Adrenal gland (tissue), 12 donors: ENCODE measurements around the gene CD160. TPM values are rescaled to one million over a fixed set of nuclear protein-coding genes. Genes with fewer than 3 reads are reported as not detected.
"Not testable (repeated sequence)": the region's sequence is repeated elsewhere in the genome, so short reads cannot be mapped to it uniquely, and the experiment has no call there.

Source experiments
- DNase-seq, 7 donors: peaks; one replicate each; pipeline ENCODE4 v3.0.0-alpha.2; 2019 to 2020
- H3K27ac ChIP-seq, 5 donors: fragments of 200-600 bp; sonication (generic) in 4 of 5; 1 replicate in 3 of 5; 2 replicates in 2 of 5; pipeline versions ENCODE4 v1.5.1 to v1.8.0; 2016 to 2020; ENCODE audit warnings: mild to moderate bottlenecking in 1 of 5
- H3K27me3 ChIP-seq: fragments of 200-600 bp; 2 replicates; pipeline ENCODE4 v1.8.0; 2021
- H3K36me3 ChIP-seq, 2 donors: fragments of 200-600 bp; replicated peaks in 1 of 2; 1 replicate in 1 of 2; 2 replicates in 1 of 2; pipeline versions ENCODE4 v1.5.1 to v1.8.0; 2018 to 2022
- H3K4me1 ChIP-seq, 2 donors: fragments of 200-600 bp; replicated peaks in 1 of 2; 1 replicate in 1 of 2; 2 replicates in 1 of 2; pipeline versions ENCODE4 v1.5.1 to v1.8.0; 2018 to 2021
- H3K4me3 ChIP-seq, 4 donors: fragments of 200-600 bp; sonication (generic) in 3 of 4; one replicate each; pipeline ENCODE4 v1.5.1; 2016 to 2018
- H3K9me3 ChIP-seq, 3 donors: fragments of 200-600 bp; sonication (generic) in 1 of 3; replicated peaks in 1 of 3; 1 replicate in 2 of 3; 2 replicates in 1 of 3; pipeline versions ENCODE4 v1.5.1 to v1.8.0; 2016 to 2021
- CTCF ChIP-seq, 6 experiments: fragments of 450-650 bp in 4 of 6; fragments of 200-600 bp in 2 of 6; sonication (generic) in 1 of 6; IDR thresholded peaks; 1 replicate in 5 of 6; 2 replicates in 1 of 6; pipeline versions ENCODE4 v1.5.1 to v1.8.0; 2016 to 2021; ENCODE audit warnings: antibody characterized with exemption in 6 of 6, mild to moderate bottlenecking in 2 of 6, moderate library complexity in 1 of 6
- POLR2A ChIP-seq, 2 donors: fragments of 450-650 bp; IDR thresholded peaks; one replicate each; pipeline ENCODE4 v1.6.1; 2017; ENCODE audit warnings: antibody characterized with exemption in 2 of 2, mild to moderate bottlenecking in 2 of 2, moderate library complexity in 1 of 2
- WGBS, 4 donors: extraction: QIAGEN DNeasy Blood & Tissue Kit in 2 of 4; methylation state at CpG; one replicate each; pipeline versions ENCODE4 v1.1.5 to v1.1.7; 2013 to 2017; 5-methylcytosine and 5-hydroxymethylcytosine counted together
- intact Hi-C, 2 donors: fragments of 100-400 bp; cut with DNase I; formaldehyde crosslinking; loops; one replicate each; pipeline versions ENCODE4 v1.14.1 to v1.15.0; 2022 to 2023
- polyA plus RNA-seq, 3 donors: library from polyadenylated mRNA; stranded (reverse); fragments of 200-250 nt in 2 of 3; fragments of 350-450 nt in 1 of 3; fragmentation: Illumina TruSeq in 1 of 3; extraction: RNeasy Lipid Tissue Mini Kit (QIAGEN cat#74804) in 1 of 3; gene quantifications; one replicate each; pipeline ENCODE4 v1.2.3, GENCODE V29; 2013 to 2014
- total RNA-seq, 9 donors: library from RNA; depleted of rRNA in 4 of 9; stranded (reverse); fragments of >200 nt in 4 of 9; fragments of 120-200 nt in 1 of 9; fragmentation: NEBNext Ultra II Directional in 1 of 9; extraction: Animal tissue kit (Norgen Biotek cat#: 25700) in 1 of 9; gene quantifications; one replicate each; pipeline versions ENCODE4 v1.1.0 to v1.2.4, GENCODE V29; 2013 to 2023
- donor health status: healthy with polysubstance abuse.
- donor health status: Bipolar disorder and iron deficiency.
- donor health status: DM: yes; HTN: yes; CAD: no.
- donor health status: DM: no; HTN: no; CAD: no.
- donor health status: DM: no; HTN: no; CAD: no.
- donor health status: DM: yes; HTN: yes; CAD: no.

Gene CD160
- total and polyA plus RNA-seq, 12 donors, result 0.10 to 0.48 (median 0.22) TPM; not detected in 7

DNA sequence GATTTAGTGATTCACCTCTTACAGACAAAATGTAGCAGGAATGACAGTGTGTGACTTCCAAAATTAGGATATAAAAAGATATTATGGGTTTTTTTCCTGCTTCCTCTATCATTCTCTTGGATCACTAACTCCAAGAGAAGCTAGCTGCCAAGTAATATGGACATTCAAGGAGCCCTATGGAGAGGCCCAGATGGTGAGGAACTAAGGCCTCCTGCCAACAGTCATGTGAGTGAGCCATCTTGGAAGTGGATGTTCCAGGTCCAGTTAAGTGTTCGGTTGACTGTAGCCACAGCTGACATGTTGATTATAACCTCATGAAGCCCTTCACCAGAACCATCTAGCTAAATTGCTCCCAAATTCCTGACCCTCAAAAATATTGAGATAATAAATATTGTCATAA is 38.8 kb downstream of the CD160 start:
- no peaks in the 10 kb centered on the region for H3K9me3 ChIP-seq
- no peak overlapping the region for H3K4me3 ChIP-seq
- TF ChIP-seq CTCF (IDR thresholded peaks at IDR 0.05), result no peak
- TF ChIP-seq POLR2A (IDR thresholded peaks at IDR 0.05), result no peak
- DNase-seq, result no peak
- no peaks in the 10 kb centered on the region for H3K27me3 ChIP-seq
- WGBS, 4 donors, result 90 to 100% (median 100%) methylated on average over 1 of the region's 1 CpG
- H3K4me1 ChIP-seq, result no peaks in the 10 kb centered on the region
- peaks cover 0 to 11% of the 10 kb centered on the region in 2 donors for H3K36me3 ChIP-seq
- H3K27ac ChIP-seq, result no peak overlapping the region
- intact Hi-C loops, result no loop called here

DNA sequence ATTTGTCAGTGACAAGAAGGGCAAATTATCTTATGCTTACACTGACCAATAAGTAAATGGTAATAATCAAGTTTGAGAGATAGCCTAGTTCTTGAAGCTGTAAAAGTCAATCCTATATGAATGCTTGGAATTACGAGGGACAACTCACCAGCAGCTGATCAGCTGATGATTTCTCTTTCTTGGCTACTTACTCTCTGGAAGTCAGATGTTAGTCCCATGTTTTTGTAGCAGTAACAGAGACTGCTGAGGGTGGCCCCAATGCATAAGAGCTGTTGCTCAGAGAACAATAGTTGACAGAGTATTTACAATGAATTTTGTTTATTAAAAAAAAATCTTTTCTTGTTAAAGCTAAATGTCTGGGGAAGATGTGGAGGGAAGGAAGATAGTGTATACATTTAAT is 39.3 kb downstream of the CD160 start:
- no peak for DNase-seq
- Histone ChIP-seq H3K4me1 (no peaks in the 10 kb centered on the region), H3K4me3 (no peak overlapping the region), H3K36me3 (peaks cover 0 to 11% of the 10 kb centered on the region in 2 donors), H3K27me3 (no peaks in the 10 kb centered on the region), H3K9me3 (no peaks in the 10 kb centered on the region), H3K27ac (no peak overlapping the region)
- intact Hi-C loops, result no loop called here
- WGBS, 4 donors, result 90 to 100% (median 94%) methylated on average over 1 of the region's 1 CpG
- no peak for TF ChIP-seq POLR2A (IDR thresholded peaks at IDR 0.05)
- no peak for TF ChIP-seq CTCF (IDR thresholded peaks at IDR 0.05)

GRCh38 chr1:145759721-145760120 is 40.4 kb downstream of the CD160 start:
- no peak for TF ChIP-seq CTCF (IDR thresholded peaks at IDR 0.05)
- TF ChIP-seq POLR2A (IDR thresholded peaks at IDR 0.05), result no peak
- H3K36me3 ChIP-seq, result peaks cover 0 to 11% of the 10 kb centered on the region in 2 donors
- WGBS, 4 donors, result 86 to 100% (median 92%) methylated on average over 1 of the region's 1 CpG
- no peak overlapping the region for H3K27ac ChIP-seq
- H3K4me1 ChIP-seq, result no peaks in the 10 kb centered on the region
- no peak for DNase-seq
- H3K9me3 ChIP-seq, result no peaks in the 10 kb centered on the region
- H3K4me3 ChIP-seq, result no peak overlapping the region
- no peaks in the 10 kb centered on the region for H3K27me3 ChIP-seq
- intact Hi-C loops, result no loop called here

DNA sequence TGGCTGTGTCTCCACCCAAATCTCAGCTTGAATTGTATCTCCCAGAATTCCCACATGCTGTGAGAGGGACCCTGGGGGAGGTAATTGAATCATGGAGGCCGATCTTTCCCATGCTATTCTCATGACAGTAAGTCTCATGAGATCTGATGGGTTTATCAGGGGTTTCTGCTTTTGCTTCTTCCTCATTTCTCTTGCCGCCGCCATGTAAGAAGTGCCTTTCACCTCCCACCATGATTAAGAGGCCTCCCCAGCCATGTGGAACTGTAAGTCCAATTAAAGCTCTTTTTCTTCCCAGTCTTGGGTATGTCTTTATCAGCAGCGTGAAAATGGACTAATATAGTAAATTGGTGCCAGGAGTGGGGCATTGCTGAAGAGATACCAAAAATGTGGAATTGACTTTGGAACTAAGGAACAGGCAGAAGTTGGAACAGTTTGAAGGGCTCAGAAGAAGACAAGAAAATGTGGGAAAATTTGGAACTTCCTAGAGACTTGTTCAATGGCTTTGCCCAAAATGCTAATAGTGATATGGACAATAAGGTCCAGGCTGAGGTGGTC is 41.2 kb downstream of the CD160 start:
- H3K4me1 ChIP-seq, intact Hi-C loops, H3K27me3 ChIP-seq, DNase-seq, H3K4me3 ChIP-seq, H3K9me3 ChIP-seq, H3K27ac ChIP-seq: not testable (repeated sequence)
- 97 to 100% (median 98%) methylated on average over 4 of the region's 4 CpGs for WGBS, 4 donors
- H3K36me3 ChIP-seq, result peaks cover 0 to 11% of the 10 kb centered on the region in 2 donors

GRCh38 chr1:145761498-145761897 is 42.2 kb downstream of the CD160 start:
- intact Hi-C loops, result not testable (repeated sequence)

GRCh38 chr1:145762001-145762400 is 42.7 kb downstream of the CD160 start:
- H3K36me3 ChIP-seq, result peaks cover 0 to 11% of the 10 kb centered on the region in 2 donors
- H3K4me1 ChIP-seq, H3K27me3 ChIP-seq, H3K27ac ChIP-seq, H3K4me3 ChIP-seq, DNase-seq, H3K9me3 ChIP-seq, intact Hi-C loops: not testable (repeated sequence)
- 98 to 100% (median 99%) methylated on average over 2 of the region's 2 CpGs for WGBS, 4 donors

More at GRCh38 chr1:145761498-145761897, 42.2 kb downstream of the CD160 start:
- H3K27me3 ChIP-seq, H3K27ac ChIP-seq, DNase-seq, H3K4me1 ChIP-seq, H3K9me3 ChIP-seq, H3K4me3 ChIP-seq: not testable (repeated sequence)
- peaks cover 0 to 11% of the 10 kb centered on the region in 2 donors for H3K36me3 ChIP-seq
- 94 to 99% (median 99%) methylated on average over 8 to 11 of the region's 11 CpGs for WGBS, 4 donors

DNA sequence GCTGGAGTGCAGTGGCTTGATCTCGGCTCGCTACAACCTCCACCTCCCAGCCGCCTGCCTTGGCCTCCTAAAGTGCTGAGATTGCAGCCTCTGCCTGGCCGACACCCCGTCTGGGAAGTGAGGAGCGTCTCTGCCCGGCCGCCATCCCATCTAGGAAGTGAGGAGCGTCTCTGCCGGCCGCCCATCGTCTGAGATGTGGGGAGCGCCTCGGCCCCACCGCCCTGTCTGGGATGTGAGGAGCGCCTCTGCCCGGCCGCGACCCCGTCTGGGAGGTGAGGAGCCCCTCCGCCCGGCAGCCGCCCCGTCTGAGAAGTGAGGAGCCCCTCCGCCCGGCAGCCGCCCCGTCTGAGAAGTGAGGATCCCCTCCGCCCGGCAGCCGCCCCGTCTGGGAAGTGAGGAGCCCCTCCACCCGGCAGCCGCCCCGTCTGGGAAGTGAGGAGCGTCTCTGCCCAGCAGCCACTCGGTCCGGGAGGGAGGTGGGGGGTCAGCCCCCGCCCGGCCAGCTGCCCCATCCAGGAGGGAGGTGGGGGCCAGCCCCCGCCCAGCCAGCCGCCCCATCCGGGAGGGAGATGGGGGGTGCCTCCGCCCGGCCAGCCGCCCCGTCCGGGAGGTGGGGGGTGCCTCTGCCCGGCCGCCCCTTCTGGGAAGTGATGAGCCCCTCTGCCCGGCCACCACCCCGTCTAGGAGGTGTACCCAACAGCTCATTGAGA is 45.1 kb downstream of the CD160 start:
- WGBS, 4 donors, result 91 to 100% (median 97%) methylated on average over 3 to 52 of the region's 52 CpGs
- intact Hi-C loops, H3K9me3 ChIP-seq, H3K4me1 ChIP-seq, H3K36me3 ChIP-seq, DNase-seq, H3K27me3 ChIP-seq, H3K4me3 ChIP-seq, H3K27ac ChIP-seq: not testable (repeated sequence)

DNA sequence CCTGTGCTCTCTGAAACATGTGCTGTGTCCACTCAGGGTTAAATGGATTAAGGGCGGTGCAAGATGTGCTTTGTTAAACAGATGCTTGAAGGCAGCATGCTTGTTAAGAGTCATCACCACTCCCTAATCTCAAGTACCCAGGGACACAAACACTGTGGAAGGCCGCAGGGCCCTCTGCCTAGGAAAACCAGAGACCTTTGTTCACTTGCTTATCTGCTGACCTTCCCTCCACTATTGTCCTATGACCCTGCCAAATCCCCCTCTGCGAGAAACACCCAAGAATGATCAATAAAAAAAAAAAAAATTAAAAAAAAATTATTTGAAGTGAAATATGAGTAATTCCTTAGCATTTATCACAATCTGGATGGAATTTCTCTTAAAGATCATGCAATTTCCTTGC is 45.8 kb downstream of the CD160 start:
- H3K9me3 ChIP-seq, DNase-seq, H3K27ac ChIP-seq, H3K27me3 ChIP-seq, H3K36me3 ChIP-seq, H3K4me3 ChIP-seq, intact Hi-C loops, H3K4me1 ChIP-seq: not testable (repeated sequence)
- 40 to 46% (median 42%) methylated on average over 2 of the region's 3 CpGs for WGBS, 4 donors
